Trophoblast cell (in vitro differentiated cells and primary cell): ENCODE results near the gene HSP90AB1.
A peak's percentile ranks its signal among the peaks of the same experiment; 100 is the strongest.

Experiments
- DNase-seq, 2 donors: peaks; one replicate each; pipeline ENCODE4 v3.0.0-alpha.2; 2016
- H2AFZ ChIP-seq: 2 replicates; pipeline ENCODE4 v1.6.1; 2013; ENCODE audit warnings: low read length, moderate library complexity, mild to moderate bottlenecking; ENCODE audit not compliant: insufficient read depth, poor library complexity
- H2AK5ac ChIP-seq: 2 replicates; pipeline ENCODE4 v1.6.1; 2013; ENCODE audit warnings: mild to moderate bottlenecking, low read length
- H2BK120ac ChIP-seq: 2 replicates; pipeline ENCODE4 v1.6.1; 2013; ENCODE audit warnings: low read length, mild to moderate bottlenecking, moderate library complexity; ENCODE audit not compliant: insufficient read depth, poor library complexity
- H2BK12ac ChIP-seq: 2 replicates; pipeline ENCODE4 v1.6.1; 2013; ENCODE audit warnings: mild to moderate bottlenecking, low read length, moderate library complexity
- H2BK5ac ChIP-seq: 2 replicates; pipeline ENCODE4 v1.6.1; 2013; ENCODE audit warnings: low read length, low read depth, moderate library complexity, mild to moderate bottlenecking; ENCODE audit not compliant: poor library complexity
- H3K14ac ChIP-seq: 2 replicates; pipeline ENCODE4 v1.6.1; 2013; ENCODE audit warnings: mild to moderate bottlenecking, low read length
- H3K18ac ChIP-seq: 2 replicates; pipeline ENCODE4 v1.6.1; 2013; ENCODE audit warnings: mild to moderate bottlenecking, low read length
- H3K23ac ChIP-seq: 2 replicates; pipeline ENCODE4 v1.6.1; 2013; ENCODE audit warnings: low read length
- H3K27ac ChIP-seq: 2 replicates; pipeline ENCODE4 v1.5.1; 2013; ENCODE audit warnings: low read depth, mild to moderate bottlenecking, inconsistent platforms, low read length, moderate library complexity
- H3K27me3 ChIP-seq: 2 replicates; pipeline ENCODE4 v1.6.1; 2013; ENCODE audit warnings: inconsistent platforms, mild to moderate bottlenecking, low read length, moderate library complexity; ENCODE audit not compliant: insufficient read depth
- H3K36me3 ChIP-seq, 2 experiments: 1 replicate in 1 of 2; 2 replicates in 1 of 2; pipeline ENCODE4 v1.6.1; 2013; ENCODE audit warnings: low read length in 2 of 2, mild to moderate bottlenecking in 2 of 2, moderate library complexity in 1 of 2; ENCODE audit not compliant: insufficient read depth in 2 of 2, control insufficient read depth in 1 of 2
- H3K4ac ChIP-seq: 2 replicates; pipeline ENCODE4 v1.6.1; 2013; ENCODE audit warnings: low read depth, mild to moderate bottlenecking, low read length, moderate library complexity
- H3K4me1 ChIP-seq, 2 experiments: 1 replicate in 1 of 2; 2 replicates in 1 of 2; pipeline ENCODE4 v1.6.1; 2013; ENCODE audit warnings: low read length in 2 of 2, mild to moderate bottlenecking in 2 of 2, moderate library complexity in 1 of 2; ENCODE audit not compliant: insufficient read depth in 2 of 2, control insufficient read depth in 1 of 2
- H3K4me2 ChIP-seq: 2 replicates; pipeline ENCODE4 v1.6.1; 2013; ENCODE audit warnings: inconsistent platforms, mild to moderate bottlenecking, low read length, moderate library complexity
- H3K4me3 ChIP-seq: 2 replicates; pipeline ENCODE4 v1.5.1; 2013; ENCODE audit warnings: mild to moderate bottlenecking, low read depth, low read length, inconsistent platforms
- H3K79me1 ChIP-seq: one replicate; pipeline ENCODE4 v1.6.1; 2013; ENCODE audit warnings: low read length
- H3K79me2 ChIP-seq: 2 replicates; pipeline ENCODE4 v1.6.1; 2013; ENCODE audit warnings: low read length, mild to moderate bottlenecking; ENCODE audit not compliant: control insufficient read depth, insufficient read depth, poor library complexity
- H3K9ac ChIP-seq: 2 replicates; pipeline ENCODE4 v1.6.1; 2013; ENCODE audit warnings: mild to moderate bottlenecking, low read length
- H3K9me3 ChIP-seq: 2 replicates; pipeline ENCODE4 v1.6.1; 2013; ENCODE audit warnings: low read depth, mild to moderate bottlenecking, control low read depth, inconsistent platforms, low read length; ENCODE audit not compliant: insufficient read depth
- H4K12ac ChIP-seq: 2 replicates; pipeline ENCODE4 v1.6.1; 2013; ENCODE audit warnings: low read depth, mild to moderate bottlenecking, low read length, moderate library complexity
- H4K8ac ChIP-seq: 2 replicates; pipeline ENCODE4 v1.6.1; 2013; ENCODE audit warnings: low read depth, mild to moderate bottlenecking, low read length, moderate library complexity
- H4K91ac ChIP-seq: one replicate; pipeline ENCODE4 v1.6.1; 2013; ENCODE audit warnings: low read depth, mild to moderate bottlenecking, low read length, moderate library complexity
- WGBS: extraction: QIAGEN DNeasy Blood & Tissue Kit; methylation state at CpG from one replicate; pipeline ENCODE4 v1.1.7; 2013; ENCODE audit warnings: missing lambda C conversion rate; ENCODE audit not compliant: insufficient read length, insufficient coverage; ENCODE audit errors: extremely low coverage; 5-methylcytosine and 5-hydroxymethylcytosine counted together

The HSP90AB1 gene

DNA sequence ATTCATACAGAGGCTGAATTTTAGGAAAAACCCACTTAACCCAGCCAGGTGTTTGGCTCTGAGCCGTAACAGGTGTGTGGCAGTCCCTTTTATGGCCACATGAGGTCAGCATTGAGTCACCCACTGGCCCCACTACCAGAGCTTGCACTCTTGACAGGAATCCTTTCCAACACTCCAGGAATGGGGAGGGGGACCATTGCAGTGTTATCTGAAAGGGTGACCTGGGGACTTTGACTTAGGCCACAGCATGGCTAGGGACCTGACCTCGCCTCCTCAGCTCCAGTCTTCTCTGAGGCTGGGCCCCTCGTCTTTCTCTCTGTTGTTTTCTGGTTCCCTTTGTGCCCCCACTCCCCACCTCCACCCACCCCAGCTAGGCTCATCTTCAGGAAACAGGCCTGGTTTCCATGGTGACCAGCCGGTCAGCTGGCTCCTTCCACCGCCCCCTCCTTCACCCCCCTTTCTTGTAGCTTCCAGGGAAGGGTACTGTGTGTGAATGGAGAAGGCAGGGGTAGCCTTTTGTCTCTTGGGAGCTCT, 21.3 kb downstream of the HSP90AB1 start:
- Histone ChIP-seq H2BK120ac (no peak overlapping the region), H3K4me2 (no peak overlapping the region), H3K4me3 (no peak overlapping the region), H3K14ac (no peak overlapping the region), H3K36me3 (no peaks in the 10 kb centered on the region), H2BK12ac (no peak overlapping the region), H3K9ac (no peak overlapping the region), H2AFZ (no peak overlapping the region), H4K91ac (no peak overlapping the region), H3K27me3 (peaks cover 29% of the 10 kb centered on the region), H3K79me2 (peaks cover 3% of the 10 kb centered on the region), H3K9me3 (no peaks in the 10 kb centered on the region), H3K79me1 (peaks cover 8% of the 10 kb centered on the region), H3K4ac (no peak overlapping the region), H3K18ac (no peak overlapping the region), H4K12ac (no peak overlapping the region), H4K8ac (no peak overlapping the region), H3K27ac (no peak overlapping the region), H3K4me1 (peaks cover 17% of the 10 kb centered on the region in 2 experiments), H2BK5ac (no peak overlapping the region), H2AK5ac (no peak overlapping the region), H3K23ac (no peak overlapping the region)
- peak; percentile 51 to 80 for DNase-seq
- no CpG with 5 or more reads among the region's 5 CpGs for WGBS

DNA sequence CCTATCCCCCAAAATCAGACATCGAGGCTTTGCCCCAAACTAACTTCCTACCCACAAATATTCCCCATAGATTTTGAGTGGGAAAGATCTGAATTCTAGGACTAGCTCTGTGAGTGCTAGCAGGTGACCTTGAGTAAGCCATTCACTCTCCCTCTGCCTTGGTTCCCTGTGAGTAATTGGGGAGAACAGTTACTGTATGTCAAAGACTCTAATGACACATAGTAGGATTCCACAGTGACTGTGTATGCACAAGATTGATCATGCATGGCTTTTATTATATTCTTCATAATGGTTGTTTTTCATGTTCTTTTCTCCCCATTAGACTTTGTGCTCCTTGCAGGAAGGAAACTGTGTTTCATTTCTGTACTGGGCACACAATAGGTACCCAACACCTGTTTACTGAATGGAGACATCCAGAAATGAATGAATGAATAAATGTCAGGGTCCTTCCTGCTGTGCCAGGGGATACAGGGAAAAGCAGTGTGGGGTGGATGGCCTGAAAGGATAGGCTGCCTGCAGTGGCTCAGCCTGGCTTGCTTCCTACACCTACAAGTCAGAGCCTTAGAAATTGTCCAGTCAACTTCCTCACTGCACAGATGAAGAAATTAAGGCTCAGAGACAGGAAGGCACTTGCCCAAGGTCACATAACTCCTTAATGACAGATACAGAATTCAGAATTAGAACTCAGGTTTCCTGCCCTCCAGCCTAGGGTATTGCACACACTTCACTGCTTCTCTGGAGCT, 22.4 kb downstream of the HSP90AB1 start:
- no peak overlapping the region for H3K9ac ChIP-seq
- H3K4me2 ChIP-seq: no peak overlapping the region
- peaks cover 29% of the 10 kb centered on the region for H3K27me3 ChIP-seq
- H3K36me3 ChIP-seq: no peaks in the 10 kb centered on the region
- H3K27ac ChIP-seq: no peak overlapping the region
- no peaks in the 10 kb centered on the region for H3K9me3 ChIP-seq
- no peak overlapping the region for H2AK5ac ChIP-seq
- no peak overlapping the region for H3K18ac ChIP-seq
- H4K91ac ChIP-seq: no peak overlapping the region
- no peak overlapping the region for H4K8ac ChIP-seq
- peaks cover 4% of the 10 kb centered on the region for H3K79me1 ChIP-seq
- no peak overlapping the region for H3K14ac ChIP-seq
- no peak overlapping the region for H3K4ac ChIP-seq
- H3K4me3 ChIP-seq: no peak overlapping the region
- DNase-seq: no peak
- peaks cover 5 to 6% of the 10 kb centered on the region in 2 experiments for H3K4me1 ChIP-seq
- H2BK12ac ChIP-seq: no peak overlapping the region
- WGBS: no CpG with 5 or more reads among the region's 1 CpG
- H4K12ac ChIP-seq: no peak overlapping the region
- H2AFZ ChIP-seq: no peak overlapping the region
- peaks cover 3% of the 10 kb centered on the region for H3K79me2 ChIP-seq
- no peak overlapping the region for H2BK5ac ChIP-seq
- H3K23ac ChIP-seq: no peak overlapping the region
- H2BK120ac ChIP-seq: no peak overlapping the region

DNA sequence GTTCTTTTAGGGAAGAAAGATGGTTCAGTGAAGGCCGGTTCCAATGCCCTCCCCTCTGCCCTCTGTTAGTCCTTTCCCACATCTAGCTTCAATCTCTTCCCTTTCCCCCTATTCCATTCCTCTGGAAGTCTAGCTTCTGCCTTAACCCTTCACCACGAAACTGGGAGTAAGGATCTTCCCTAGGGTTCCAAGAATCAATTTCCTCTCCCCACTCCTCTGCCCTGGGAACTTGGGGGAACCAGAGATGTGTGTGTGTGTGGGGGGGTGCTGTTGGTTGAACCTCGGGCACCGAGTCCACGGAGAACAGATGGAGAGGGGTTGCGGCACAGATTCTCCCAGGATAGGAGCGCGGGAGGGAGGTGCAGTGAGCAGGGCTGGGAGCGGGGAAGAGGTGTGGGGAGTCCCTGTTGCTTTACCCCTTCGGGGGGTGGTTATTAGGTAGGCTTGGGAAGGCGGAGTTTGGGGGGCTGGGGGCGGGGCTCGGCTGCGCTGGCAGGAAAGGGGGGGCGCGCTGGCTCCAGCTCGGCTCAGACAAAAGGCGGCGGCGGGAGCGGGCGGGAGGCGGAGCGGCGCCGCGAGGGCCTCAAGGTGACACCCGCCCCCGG, 23.1 kb downstream of the HSP90AB1 start, which contains the start of gene TMEM151B:
TMEM151B (plus strand) TSS at position 530 of the 605 bp plus-strand sequence. CDS start 293 bp downstream, outside the sequence.
- WGBS: no CpG with 5 or more reads among the region's 29 CpGs
- Histone ChIP-seq H3K4me1 (no peaks in the 10 kb centered on the region), H2AK5ac (no peak within 1 kb of the TSS)

DNA sequence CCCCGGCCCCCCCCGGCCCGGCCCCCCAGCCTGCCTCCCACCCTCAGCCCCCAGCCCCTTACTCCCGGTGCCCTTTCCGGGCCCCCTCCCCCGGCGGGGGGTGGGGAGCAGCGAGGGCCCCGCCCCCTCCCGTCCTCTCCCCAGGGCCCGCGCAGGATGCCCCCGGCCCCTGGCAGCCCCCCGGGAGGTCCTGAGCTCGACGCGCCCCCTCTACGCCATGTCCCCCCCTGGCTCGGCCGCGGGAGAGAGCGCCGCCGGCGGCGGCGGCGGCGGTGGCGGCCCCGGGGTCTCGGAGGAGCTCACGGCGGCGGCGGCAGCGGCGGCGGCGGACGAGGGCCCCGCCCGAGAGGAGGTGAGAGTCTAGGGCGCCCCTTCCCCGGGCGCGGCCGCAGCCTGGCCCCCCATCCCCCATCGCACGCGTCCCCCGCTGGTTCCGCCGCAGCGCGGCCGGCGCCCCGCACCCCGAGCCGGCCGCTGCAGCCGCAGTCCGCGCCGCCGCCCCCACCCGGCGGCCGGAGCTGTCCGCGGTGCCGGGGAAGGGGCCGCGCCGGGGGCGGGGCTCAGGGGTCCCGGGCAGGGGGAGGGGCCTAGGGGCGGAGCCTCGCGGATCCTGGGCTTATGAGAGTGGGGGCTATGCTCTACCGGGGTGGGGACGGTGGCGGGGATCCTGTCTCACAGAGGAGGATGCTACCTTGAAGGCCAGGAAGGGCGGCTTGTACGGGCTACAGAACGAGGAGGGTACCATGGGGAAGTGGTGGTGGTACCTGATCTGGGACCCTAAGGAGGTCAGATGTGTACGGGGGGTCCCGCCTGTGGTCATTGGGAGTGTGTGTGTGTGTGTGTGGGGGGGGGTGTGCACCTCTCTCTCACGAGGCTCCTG, 23.9 kb downstream of the HSP90AB1 start:
- Histone ChIP-seq H2AFZ (no peak overlapping the region), H3K4me1 (no peaks in the 10 kb centered on the region), H3K9ac (no peak overlapping the region), H4K91ac (no peak overlapping the region), H3K27me3 (peaks cover 29% of the 10 kb centered on the region), H2AK5ac (no peak overlapping the region), H2BK12ac (no peak overlapping the region), H3K79me2 (no peaks in the 10 kb centered on the region), H2BK5ac (no peak overlapping the region), H4K12ac (no peak overlapping the region), H2BK120ac (no peak overlapping the region), H3K18ac (no peak overlapping the region), H4K8ac (no peak overlapping the region), H3K79me1 (no peaks in the 10 kb centered on the region), H3K23ac (no peak overlapping the region), H3K4ac (no peak overlapping the region), H3K9me3 (no peaks in the 10 kb centered on the region), H3K4me2 (peak overlapping the region; percentile 76), H3K4me3 (peak overlapping the region; percentile 58), H3K27ac (no peak overlapping the region), H3K14ac (no peak overlapping the region), H3K36me3 (no peaks in the 10 kb centered on the region)
- no CpG with 5 or more reads among the region's 90 CpGs for WGBS
- no peak for DNase-seq

More for the DNA sequence above, 23.1 kb downstream of the HSP90AB1 start, which contains the start of gene TMEM151B:
- no peak within 1 kb of the TSS for H2BK5ac ChIP-seq
- H2BK12ac ChIP-seq: no peak within 1 kb of the TSS
- H3K79me1 ChIP-seq: peaks cover 3% of the 10 kb centered on the region
- H2BK120ac ChIP-seq: no peak within 1 kb of the TSS
- no peak for DNase-seq
- H3K27me3 ChIP-seq: peaks cover 29% of the 10 kb centered on the region
- H2AFZ ChIP-seq: no peak within 1 kb of the TSS
- no peaks in the 10 kb centered on the region for H3K9me3 ChIP-seq
- peak within 1 kb of the TSS; percentile 76 for H3K4me2 ChIP-seq
- no peak within 1 kb of the TSS for H4K12ac ChIP-seq
- no peak within 1 kb of the TSS for H4K8ac ChIP-seq
- peak within 1 kb of the TSS; percentile 58 for H3K4me3 ChIP-seq
- H3K4ac ChIP-seq: no peak within 1 kb of the TSS
- no peak within 1 kb of the TSS for H3K27ac ChIP-seq
- H3K79me2 ChIP-seq: peaks cover 1% of the 10 kb centered on the region
- no peaks in the 10 kb centered on the region for H3K36me3 ChIP-seq
- H3K18ac ChIP-seq: no peak within 1 kb of the TSS
- no peak within 1 kb of the TSS for H3K14ac ChIP-seq
- no peak within 1 kb of the TSS for H3K9ac ChIP-seq
- H4K91ac ChIP-seq: no peak within 1 kb of the TSS
- no peak within 1 kb of the TSS for H3K23ac ChIP-seq
